Type B pancreatic cell (in vitro differentiated cells): ENCODE data around the gene UNC5C. TPM values are rescaled to one million over a fixed set of nuclear protein-coding genes. Genes with fewer than 3 reads are reported as not detected.

Source experiments
- DNase-seq: peaks from one replicate; pipeline ENCODE4 v3.0.0; 2021; ENCODE audit warnings: mixed read lengths; ENCODE audit not compliant: unreplicated experiment; ENCODE audit errors: extremely low spot score
- H3K27ac Mint-ChIP-seq: 2 replicates; pipeline ENCODE4 v1.8.0; 2021; ENCODE audit warnings: mild to moderate bottlenecking, mixed read lengths
- H3K27me3 Mint-ChIP-seq: 2 replicates; pipeline ENCODE4 v1.8.0; 2021; ENCODE audit warnings: mixed read lengths
- H3K36me3 Mint-ChIP-seq: 2 replicates; pipeline ENCODE4 v1.8.0; 2021; ENCODE audit warnings: mixed read lengths
- H3K4me1 Mint-ChIP-seq: one replicate; pipeline ENCODE4 v1.8.0; 2021; ENCODE audit warnings: mixed read lengths; ENCODE audit not compliant: unreplicated experiment
- H3K4me3 Mint-ChIP-seq: 2 replicates; pipeline ENCODE4 v1.8.0; 2021; ENCODE audit warnings: mild to moderate bottlenecking, mixed read lengths
- H3K9me3 Mint-ChIP-seq: 2 replicates; pipeline ENCODE4 v1.8.0; 2021; ENCODE audit warnings: mixed read lengths
- CTCF ChIP-seq: fragments of 200-600 bp; sonication (generic); conservative IDR thresholded peaks from 2 replicates; pipeline ENCODE4 v1.5.0; 2021; ENCODE audit warnings: antibody characterized with exemption, mild to moderate bottlenecking
- total RNA-seq: library from RNA; stranded (reverse); gene quantifications from 2 replicates; pipeline ENCODE4 v1.2.1, GENCODE V29; 2021; ENCODE audit warnings: low replicate concordance

UNC5C gene
- total RNA-seq, 1 donor from 2014 or later = 95.0 TPM

- TF ChIP-seq CTCF = no peak
- Mint-ChIP-seq H3K36me3 (no peaks in the 10 kb centered on the region), H3K9me3 (peaks cover 3% of the 10 kb centered on the region)
Observed at GRCh38 chr4:95590615-95591014, 41.8 kb upstream of the UNC5C start.

GRCh38 chr4:95585016-95585695 is 36.4 kb upstream of the UNC5C start:
- Mint-ChIP-seq H3K27ac (no peak overlapping the region), H3K4me1 (no peaks in the 10 kb centered on the region)

More at GRCh38 chr4:95590615-95591014, 41.8 kb upstream of the UNC5C start:
- Mint-ChIP-seq H3K27ac (no peak overlapping the region), H3K4me3 (no peak overlapping the region), H3K4me1 (peaks cover 8% of the 10 kb centered on the region), H3K27me3 (no peaks in the 10 kb centered on the region)
- DNase-seq = no peak

GRCh38 chr4:95580226-95580625 is 31.5 kb upstream of the UNC5C start:
- no peaks in the 10 kb centered on the region for H3K4me1 Mint-ChIP-seq
- TF ChIP-seq CTCF = no peak
- no peak overlapping the region for H3K27ac Mint-ChIP-seq
- peaks cover 8% of the 10 kb centered on the region for H3K36me3 Mint-ChIP-seq
- DNase-seq = no peak
- no peaks in the 10 kb centered on the region for H3K27me3 Mint-ChIP-seq
- peaks cover 23% of the 10 kb centered on the region for H3K9me3 Mint-ChIP-seq
- no peak overlapping the region for H3K4me3 Mint-ChIP-seq

More at GRCh38 chr4:95585016-95585695, 36.4 kb upstream of the UNC5C start:
- no peak for DNase-seq
- H3K36me3 Mint-ChIP-seq = no peaks in the 10 kb centered on the region
- no peaks in the 10 kb centered on the region for H3K27me3 Mint-ChIP-seq
- H3K4me3 Mint-ChIP-seq = no peak overlapping the region
- no peaks in the 10 kb centered on the region for H3K9me3 Mint-ChIP-seq
- no peak for TF ChIP-seq CTCF

GRCh38 chr4:95572304-95572991 is 23.7 kb upstream of the UNC5C start:
- Mint-ChIP-seq H3K4me1 (peaks cover 14% of the 10 kb centered on the region), H3K27ac (no peak overlapping the region), H3K27me3 (no peaks in the 10 kb centered on the region), H3K4me3 (no peak overlapping the region), H3K9me3 (peaks cover 16% of the 10 kb centered on the region), H3K36me3 (peaks cover 8% of the 10 kb centered on the region)
- no peak for TF ChIP-seq CTCF
- DNase-seq = no peak

- Mint-ChIP-seq H3K36me3 (peaks cover 7% of the 10 kb centered on the region), H3K9me3 (peaks cover 13% of the 10 kb centered on the region), H3K4me3 (no peak overlapping the region), H3K4me1 (peaks cover 14% of the 10 kb centered on the region), H3K27me3 (no peaks in the 10 kb centered on the region), H3K27ac (no peak overlapping the region)
- no peak for DNase-seq
- TF ChIP-seq CTCF = no peak
Observed at GRCh38 chr4:95571577-95571976, 22.8 kb upstream of the UNC5C start.
